WTC11 (cell line): ENCODE data around the gene DYRK3. TPM values are rescaled to one million over a fixed set of nuclear protein-coding genes. Genes with fewer than 3 reads are reported as not detected.

Experiments used
- ATAC-seq: fragments of 200-7000 bp; cut with Tn5 transposase; 2 replicates; pipeline ENCODE4 v1.10.0; 2021; ENCODE audit warnings: mild to moderate bottlenecking, moderate library complexity
- CTCF ChIA-PET: fragments of 300-600 bp; sonication (Branson Sonifier 250); formaldehyde crosslinking; loops from one replicate; lab custom pipeline; 2021; ENCODE audit warnings: antibody characterized with exemption; lab: Charles Lee
- POLR2A ChIA-PET: fragments of 350-600 bp; sonication (Branson Sonifier 250); formaldehyde crosslinking; loops from one replicate; lab custom pipeline; 2021; ENCODE audit warnings: antibody characterized with exemption; lab: Charles Lee
- DNase-seq: peaks from one replicate; pipeline ENCODE4 v3.0.0; 2021; ENCODE audit warnings: low spot score
- H3K27ac Mint-ChIP-seq: 2 replicates; pipeline ENCODE4 v1.8.0; 2021; ENCODE audit warnings: mixed read lengths
- H3K27me3 Mint-ChIP-seq: 2 replicates; pipeline ENCODE4 v1.8.0; 2021; ENCODE audit warnings: low read depth, mild to moderate bottlenecking, moderate library complexity, mixed read lengths
- H3K36me3 Mint-ChIP-seq: 2 replicates; pipeline ENCODE4 v1.8.0; 2021; ENCODE audit warnings: mixed read lengths
- H3K4me1 Mint-ChIP-seq: 2 replicates; pipeline ENCODE4 v1.8.0; 2022; ENCODE audit warnings: mixed read lengths
- H3K4me3 Mint-ChIP-seq: 2 replicates; pipeline ENCODE4 v1.8.0; 2021; ENCODE audit warnings: mild to moderate bottlenecking, moderate library complexity, mixed read lengths
- H3K9me3 Mint-ChIP-seq: 2 replicates; pipeline ENCODE4 v1.8.0; 2021; ENCODE audit warnings: mixed read lengths
- ETV6 ChIP-seq: sonication (generic); formaldehyde crosslinking; IDR thresholded peaks from 2 replicates; pipeline ENCODE4 v1.8.1; 2022; ENCODE audit warnings: mild to moderate bottlenecking, missing genetic modification reagents
- FOXP1 ChIP-seq: sonication (generic); formaldehyde crosslinking; IDR thresholded peaks from 2 replicates; pipeline ENCODE4 v1.8.0; 2022; ENCODE audit warnings: missing genetic modification reagents, mild to moderate bottlenecking, moderate library complexity, borderline replicate concordance
- JUN ChIP-seq: sonication (generic); formaldehyde crosslinking; IDR thresholded peaks from 2 replicates; pipeline ENCODE4 v1.8.0; 2023; ENCODE audit warnings: mild to moderate bottlenecking, missing genetic modification reagents
- MYBL2 ChIP-seq: sonication (generic); formaldehyde crosslinking; IDR thresholded peaks from 2 replicates; pipeline ENCODE4 v1.8.1; 2023; ENCODE audit warnings: mild to moderate bottlenecking, moderate library complexity, missing genetic modification reagents
- NFATC4 ChIP-seq: fragments of 250-450 bp; sonication (Bioruptor Pico); IDR thresholded peaks from 2 replicates; pipeline ENCODE4 v1.9.0; 2021; ENCODE audit warnings: mild to moderate bottlenecking
- NR2C2 ChIP-seq: sonication (generic); formaldehyde crosslinking; IDR thresholded peaks from 2 replicates; pipeline ENCODE4 v1.8.0; 2022; ENCODE audit warnings: mild to moderate bottlenecking, missing genetic modification reagents
- RORB ChIP-seq: fragments of 250-450 bp; sonication (Bioruptor Pico); IDR thresholded peaks from 2 replicates; pipeline ENCODE4 v1.9.0; 2021; ENCODE audit warnings: mild to moderate bottlenecking
- SP1 ChIP-seq: sonication (generic); formaldehyde crosslinking; conservative IDR thresholded peaks from 2 replicates; pipeline ENCODE4 v1.8.1; 2022; ENCODE audit warnings: missing genetic modification reagents
- TEAD1 ChIP-seq: sonication (generic); formaldehyde crosslinking; IDR thresholded peaks from 2 replicates; pipeline ENCODE4 v1.8.0; 2022; ENCODE audit warnings: mild to moderate bottlenecking, missing genetic modification reagents
- ZNF263 ChIP-seq: sonication (generic); formaldehyde crosslinking; IDR thresholded peaks from 2 replicates; pipeline ENCODE4 v1.8.1; 2022; ENCODE audit warnings: low read depth, mild to moderate bottlenecking, moderate library complexity, missing genetic modification reagents
- ZNF317 ChIP-seq: sonication (generic); formaldehyde crosslinking; IDR thresholded peaks from 2 replicates; pipeline ENCODE4 v1.8.1; 2023; ENCODE audit warnings: low read depth, mild to moderate bottlenecking, moderate library complexity, missing genetic modification reagents, borderline replicate concordance
- total RNA-seq: library from RNA; stranded (reverse); gene quantifications from 3 replicates; pipeline ENCODE4 v1.2.3, GENCODE V29; 2021
- TF ChIP-seq, protein P1 (sequence below): sonication (generic); formaldehyde crosslinking; IDR thresholded peaks from 2 replicates; pipeline ENCODE4 v1.8.0; 2022; ENCODE audit warnings: mild to moderate bottlenecking, missing genetic modification reagents
- TF ChIP-seq, protein P2 (sequence below): sonication (generic); formaldehyde crosslinking; IDR thresholded peaks from 2 replicates; pipeline ENCODE4 v1.8.0; 2023; ENCODE audit warnings: mild to moderate bottlenecking, missing genetic modification reagents
- TF ChIP-seq, protein P3 (sequence below): sonication (generic); formaldehyde crosslinking; IDR thresholded peaks from 2 replicates; pipeline ENCODE4 v1.8.1; 2023; ENCODE audit warnings: mild to moderate bottlenecking, missing genetic modification reagents
- TF ChIP-seq, protein P4 (sequence below): sonication (generic); formaldehyde crosslinking; IDR thresholded peaks from 2 replicates; pipeline ENCODE4 v1.8.1; 2023; ENCODE audit warnings: mild to moderate bottlenecking, missing genetic modification reagents
- TF ChIP-seq, protein P5 (sequence below): sonication (generic); formaldehyde crosslinking; IDR thresholded peaks from 2 replicates; pipeline ENCODE4 v1.8.1; 2022; ENCODE audit warnings: mild to moderate bottlenecking, missing genetic modification reagents, moderate library complexity, borderline replicate concordance

The DYRK3 gene
- total RNA-seq, 1 experiment from 2014 or later: 7.8 TPM

DNA sequence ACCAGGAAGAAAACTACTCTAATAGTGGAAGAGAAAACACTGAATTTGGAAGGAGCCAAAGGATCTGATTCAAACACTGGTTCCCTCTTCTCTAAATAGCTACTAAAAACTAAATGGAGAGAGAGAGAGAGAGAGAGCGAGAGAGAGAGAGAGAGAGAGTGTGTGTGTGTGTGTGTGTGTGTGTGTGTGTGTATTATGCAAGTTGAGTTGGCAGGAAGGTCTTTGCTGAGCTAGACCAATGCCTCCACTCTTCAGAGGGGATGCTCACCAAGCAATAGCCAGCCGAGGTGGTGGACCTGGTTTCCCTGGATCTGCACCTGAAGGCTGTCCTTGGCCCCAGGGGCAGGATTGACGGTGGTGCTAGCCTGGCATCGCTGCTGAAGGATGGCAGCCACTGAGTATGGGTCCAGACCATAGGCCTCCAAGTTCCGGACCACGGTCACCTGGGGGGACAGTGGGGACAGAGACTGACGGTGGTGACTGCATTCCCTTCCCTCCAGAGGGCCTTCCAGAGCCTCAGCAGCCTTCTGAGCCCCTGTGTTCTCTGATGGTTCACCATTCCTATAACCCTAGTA lies 41.9 kb upstream of the DYRK3 start:
- H3K27me3 Mint-ChIP-seq: no peaks in the 10 kb centered on the region
- no peaks in the 10 kb centered on the region for H3K9me3 Mint-ChIP-seq
- POLR2A ChIA-PET: interaction anchor here (0.6 kb wide), 1 partner anchor 112 kb away, joined by 4 read pairs; no protein-coding TSS in a partner anchor

DNA sequence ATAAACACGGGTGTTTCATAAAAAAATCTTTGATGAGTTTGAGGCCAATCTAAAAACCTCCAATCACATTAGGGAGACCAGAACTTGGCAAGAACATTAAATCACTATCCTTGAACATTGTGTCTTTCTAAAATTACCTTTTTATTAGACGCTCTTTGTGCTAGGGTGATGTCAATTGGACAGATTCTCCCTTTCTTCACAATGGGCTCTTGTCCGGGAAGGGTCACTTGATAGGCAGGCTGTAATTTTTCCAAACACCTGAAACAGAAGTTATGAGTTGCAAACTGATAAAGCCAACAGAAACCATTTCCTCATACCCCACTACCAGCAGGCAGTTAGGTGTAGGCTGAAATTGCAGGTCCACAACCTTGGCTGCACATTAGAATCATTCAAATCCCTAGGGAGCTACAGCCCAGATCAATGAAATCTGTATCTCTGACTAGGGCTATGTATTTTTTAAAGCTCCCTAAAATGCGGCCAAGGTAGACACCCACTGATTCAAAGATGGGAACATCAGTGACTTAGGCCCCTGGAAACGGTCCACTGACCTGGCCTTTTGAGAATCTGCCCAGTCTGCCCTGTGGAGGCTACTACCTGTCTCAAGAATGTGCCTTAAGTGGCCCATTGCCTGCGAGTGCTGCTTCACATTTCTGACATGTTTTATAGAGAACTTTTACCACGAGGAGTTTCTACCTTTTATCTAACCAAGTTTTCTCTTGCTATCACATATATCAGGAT lies 39.6 kb upstream of the DYRK3 start:
- peaks cover 51% of the 10 kb centered on the region for H3K36me3 Mint-ChIP-seq
- ChIA-PET POLR2A (no interaction called here), CTCF (no interaction called here)
- ATAC-seq (no peak), DNase-seq (no peak)
- H3K4me1 Mint-ChIP-seq: no peaks in the 10 kb centered on the region
- H3K27ac Mint-ChIP-seq: no peak overlapping the region
- no peaks in the 10 kb centered on the region for H3K27me3 Mint-ChIP-seq
- H3K4me3 Mint-ChIP-seq: no peak overlapping the region
- H3K9me3 Mint-ChIP-seq: no peaks in the 10 kb centered on the region
- TF ChIP-seq, protein P1, sequence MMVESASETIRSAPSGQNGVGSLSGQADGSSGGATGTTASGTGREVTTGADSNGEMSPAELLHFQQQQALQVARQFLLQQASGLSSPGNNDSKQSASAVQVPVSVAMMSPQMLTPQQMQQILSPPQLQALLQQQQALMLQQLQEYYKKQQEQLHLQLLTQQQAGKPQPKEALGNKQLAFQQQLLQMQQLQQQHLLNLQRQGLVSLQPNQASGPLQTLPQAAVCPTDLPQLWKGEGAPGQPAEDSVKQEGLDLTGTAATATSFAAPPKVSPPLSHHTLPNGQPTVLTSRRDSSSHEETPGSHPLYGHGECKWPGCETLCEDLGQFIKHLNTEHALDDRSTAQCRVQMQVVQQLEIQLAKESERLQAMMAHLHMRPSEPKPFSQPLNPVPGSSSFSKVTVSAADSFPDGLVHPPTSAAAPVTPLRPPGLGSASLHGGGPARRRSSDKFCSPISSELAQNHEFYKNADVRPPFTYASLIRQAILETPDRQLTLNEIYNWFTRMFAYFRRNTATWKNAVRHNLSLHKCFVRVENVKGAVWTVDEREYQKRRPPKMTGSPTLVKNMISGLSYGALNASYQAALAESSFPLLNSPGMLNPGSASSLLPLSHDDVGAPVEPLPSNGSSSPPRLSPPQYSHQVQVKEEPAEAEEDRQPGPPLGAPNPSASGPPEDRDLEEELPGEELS (CRISPR knock-in tag): no peak
- TF ChIP-seq ZNF317 (CRISPR knock-in tag): no peak
- no peak for TF ChIP-seq MYBL2 (CRISPR knock-in tag)
- TF ChIP-seq NR2C2 (CRISPR knock-in tag): no peak
- TF ChIP-seq, protein P2, sequence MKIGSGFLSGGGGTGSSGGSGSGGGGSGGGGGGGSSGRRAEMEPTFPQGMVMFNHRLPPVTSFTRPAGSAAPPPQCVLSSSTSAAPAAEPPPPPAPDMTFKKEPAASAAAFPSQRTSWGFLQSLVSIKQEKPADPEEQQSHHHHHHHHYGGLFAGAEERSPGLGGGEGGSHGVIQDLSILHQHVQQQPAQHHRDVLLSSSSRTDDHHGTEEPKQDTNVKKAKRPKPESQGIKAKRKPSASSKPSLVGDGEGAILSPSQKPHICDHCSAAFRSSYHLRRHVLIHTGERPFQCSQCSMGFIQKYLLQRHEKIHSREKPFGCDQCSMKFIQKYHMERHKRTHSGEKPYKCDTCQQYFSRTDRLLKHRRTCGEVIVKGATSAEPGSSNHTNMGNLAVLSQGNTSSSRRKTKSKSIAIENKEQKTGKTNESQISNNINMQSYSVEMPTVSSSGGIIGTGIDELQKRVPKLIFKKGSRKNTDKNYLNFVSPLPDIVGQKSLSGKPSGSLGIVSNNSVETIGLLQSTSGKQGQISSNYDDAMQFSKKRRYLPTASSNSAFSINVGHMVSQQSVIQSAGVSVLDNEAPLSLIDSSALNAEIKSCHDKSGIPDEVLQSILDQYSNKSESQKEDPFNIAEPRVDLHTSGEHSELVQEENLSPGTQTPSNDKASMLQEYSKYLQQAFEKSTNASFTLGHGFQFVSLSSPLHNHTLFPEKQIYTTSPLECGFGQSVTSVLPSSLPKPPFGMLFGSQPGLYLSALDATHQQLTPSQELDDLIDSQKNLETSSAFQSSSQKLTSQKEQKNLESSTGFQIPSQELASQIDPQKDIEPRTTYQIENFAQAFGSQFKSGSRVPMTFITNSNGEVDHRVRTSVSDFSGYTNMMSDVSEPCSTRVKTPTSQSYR: no peak
- TF ChIP-seq, protein P3, sequence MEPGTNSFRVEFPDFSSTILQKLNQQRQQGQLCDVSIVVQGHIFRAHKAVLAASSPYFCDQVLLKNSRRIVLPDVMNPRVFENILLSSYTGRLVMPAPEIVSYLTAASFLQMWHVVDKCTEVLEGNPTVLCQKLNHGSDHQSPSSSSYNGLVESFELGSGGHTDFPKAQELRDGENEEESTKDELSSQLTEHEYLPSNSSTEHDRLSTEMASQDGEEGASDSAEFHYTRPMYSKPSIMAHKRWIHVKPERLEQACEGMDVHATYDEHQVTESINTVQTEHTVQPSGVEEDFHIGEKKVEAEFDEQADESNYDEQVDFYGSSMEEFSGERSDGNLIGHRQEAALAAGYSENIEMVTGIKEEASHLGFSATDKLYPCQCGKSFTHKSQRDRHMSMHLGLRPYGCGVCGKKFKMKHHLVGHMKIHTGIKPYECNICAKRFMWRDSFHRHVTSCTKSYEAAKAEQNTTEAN (CRISPR knock-in tag): no peak
- no peak for TF ChIP-seq RORB (CRISPR knock-in tag)
- TF ChIP-seq, protein P4, sequence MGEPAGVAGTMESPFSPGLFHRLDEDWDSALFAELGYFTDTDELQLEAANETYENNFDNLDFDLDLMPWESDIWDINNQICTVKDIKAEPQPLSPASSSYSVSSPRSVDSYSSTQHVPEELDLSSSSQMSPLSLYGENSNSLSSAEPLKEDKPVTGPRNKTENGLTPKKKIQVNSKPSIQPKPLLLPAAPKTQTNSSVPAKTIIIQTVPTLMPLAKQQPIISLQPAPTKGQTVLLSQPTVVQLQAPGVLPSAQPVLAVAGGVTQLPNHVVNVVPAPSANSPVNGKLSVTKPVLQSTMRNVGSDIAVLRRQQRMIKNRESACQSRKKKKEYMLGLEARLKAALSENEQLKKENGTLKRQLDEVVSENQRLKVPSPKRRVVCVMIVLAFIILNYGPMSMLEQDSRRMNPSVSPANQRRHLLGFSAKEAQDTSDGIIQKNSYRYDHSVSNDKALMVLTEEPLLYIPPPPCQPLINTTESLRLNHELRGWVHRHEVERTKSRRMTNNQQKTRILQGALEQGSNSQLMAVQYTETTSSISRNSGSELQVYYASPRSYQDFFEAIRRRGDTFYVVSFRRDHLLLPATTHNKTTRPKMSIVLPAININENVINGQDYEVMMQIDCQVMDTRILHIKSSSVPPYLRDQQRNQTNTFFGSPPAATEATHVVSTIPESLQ (CRISPR knock-in tag): no peak
- TF ChIP-seq TEAD1 (CRISPR knock-in tag): no peak
- TF ChIP-seq FOXP1 (CRISPR knock-in tag): no peak
- TF ChIP-seq JUN (CRISPR knock-in tag): no peak
- TF ChIP-seq ZNF263 (CRISPR knock-in tag): no peak
- TF ChIP-seq SP1 (CRISPR knock-in tag): no peak

More for the DNA sequence above, 41.9 kb upstream of the DYRK3 start:
- no peak for DNase-seq
- Mint-ChIP-seq H3K27ac (no peak overlapping the region), H3K36me3 (peaks cover 41% of the 10 kb centered on the region), H3K4me1 (no peaks in the 10 kb centered on the region), H3K4me3 (no peak overlapping the region)
- CTCF ChIA-PET: no interaction called here
- ATAC-seq: no peak
- TF ChIP-seq ETV6 (CRISPR knock-in tag) (no peak), NFATC4 (no peak)
- TF ChIP-seq, protein P5, sequence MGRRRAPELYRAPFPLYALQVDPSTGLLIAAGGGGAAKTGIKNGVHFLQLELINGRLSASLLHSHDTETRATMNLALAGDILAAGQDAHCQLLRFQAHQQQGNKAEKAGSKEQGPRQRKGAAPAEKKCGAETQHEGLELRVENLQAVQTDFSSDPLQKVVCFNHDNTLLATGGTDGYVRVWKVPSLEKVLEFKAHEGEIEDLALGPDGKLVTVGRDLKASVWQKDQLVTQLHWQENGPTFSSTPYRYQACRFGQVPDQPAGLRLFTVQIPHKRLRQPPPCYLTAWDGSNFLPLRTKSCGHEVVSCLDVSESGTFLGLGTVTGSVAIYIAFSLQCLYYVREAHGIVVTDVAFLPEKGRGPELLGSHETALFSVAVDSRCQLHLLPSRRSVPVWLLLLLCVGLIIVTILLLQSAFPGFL (CRISPR knock-in tag): no peak
